Breast epithelium (tissue), 4 donors: ENCODE results near the gene KRTAP5-3. TPM values are rescaled to one million over a fixed set of nuclear protein-coding genes. Genes with fewer than 3 reads are reported as not detected.

Experiments
- DNase-seq, 2 donors: peaks; one replicate each; pipeline ENCODE4 v3.0.0-alpha.2; 2019; ENCODE audit warnings: low spot score in 2 of 2
- H3K27ac ChIP-seq, 2 donors: fragments of 200-600 bp; sonication (generic) in 1 of 2; one replicate each; pipeline ENCODE4 v1.5.1; 2016 to 2019; ENCODE audit warnings: mild to moderate bottlenecking in 1 of 2
- H3K27me3 ChIP-seq, 2 donors: fragments of 200-600 bp; sonication (generic) in 1 of 2; one replicate each; pipeline versions ENCODE4 v1.5.1 to v1.6.0; 2017 to 2019; ENCODE audit warnings: control low read depth in 1 of 2, mild to moderate bottlenecking in 1 of 2
- H3K36me3 ChIP-seq: fragments of 200-600 bp; one replicate; pipeline ENCODE4 v1.5.1; 2019
- H3K4me1 ChIP-seq, 2 donors: fragments of 200-600 bp; sonication (generic); one replicate each; pipeline ENCODE4 v1.5.1; 2016 to 2019; ENCODE audit warnings: control low read depth in 1 of 2
- H3K4me3 ChIP-seq, 3 donors: fragments of 200-600 bp; sonication (generic); 1 replicate in 2 of 3; 2 replicates in 1 of 3; pipeline ENCODE4 v1.5.1; 2016 to 2019; ENCODE audit warnings: mild to moderate bottlenecking in 3 of 3, moderate library complexity in 2 of 3
- H3K9me3 ChIP-seq, 2 donors: fragments of 200-600 bp; sonication (generic) in 1 of 2; one replicate each; pipeline ENCODE4 v1.5.1; 2016 to 2019; ENCODE audit warnings: control low read depth in 1 of 2
- CTCF ChIP-seq, 3 donors: fragments of 450-650 bp; IDR thresholded peaks; one replicate each; pipeline ENCODE4 v1.5.1; 2016 to 2017; ENCODE audit warnings: antibody characterized with exemption in 3 of 3, mild to moderate bottlenecking in 3 of 3, moderate library complexity in 3 of 3
- POLR2A ChIP-seq: fragments of 450-650 bp; IDR thresholded peaks from one replicate; pipeline ENCODE4 v1.6.1; 2016; ENCODE audit warnings: antibody characterized with exemption, mild to moderate bottlenecking, moderate library complexity
- POLR2AphosphoS5 ChIP-seq, 3 donors: sonication (generic); formaldehyde crosslinking; IDR thresholded peaks; one replicate each; pipeline ENCODE4 v1.6.1; 2017; ENCODE audit warnings: antibody characterized with exemption in 3 of 3
- intact Hi-C: fragments of 100-400 bp; cut with DNase I; formaldehyde crosslinking; loops from one replicate; pipeline ENCODE4 v1.15.1; 2023; ENCODE audit warnings: low total_unique reads
- total RNA-seq, 3 donors: library from RNA; depleted of rRNA; stranded (reverse); fragments of >200 nt; gene quantifications; one replicate each; pipeline ENCODE4 v1.1.0, GENCODE V29; 2016

The KRTAP5-3 gene
- total RNA-seq, 3 donors from 2014 or later, result not detected

- TF ChIP-seq CTCF (IDR thresholded peaks at IDR 0.05) (peak in 2 of 3 donors; percentile 23 to 44), POLR2AphosphoS5 (IDR thresholded peaks at IDR 0.05) (no peak)
- H3K9me3 ChIP-seq, result peaks cover 0 to 9% of the 10 kb centered on the region in 2 donors
- H3K27ac ChIP-seq, result peak overlapping the region in 1 of 2 donors; percentile 92
- H3K27me3 ChIP-seq, result peaks cover 0 to 15% of the 10 kb centered on the region in 2 donors
- no peak for DNase-seq
- intact Hi-C loops, result no loop called here
- H3K4me3 ChIP-seq, result peak overlapping the region in 2 of 3 donors; percentile 60 to 77
- no peaks in the 10 kb centered on the region for H3K36me3 ChIP-seq
- peaks cover 0 to 7% of the 10 kb centered on the region in 2 donors for H3K4me1 ChIP-seq
Measured at GRCh38 chr11:1574933-1575242, 33.4 kb downstream of the KRTAP5-3 start.

GRCh38 chr11:1574238-1574932 lies 33.9 kb downstream of the KRTAP5-3 start:
- DNase-seq, result peak in 1 of 2 donors; percentile 36
- TF ChIP-seq CTCF (IDR thresholded peaks at IDR 0.05), result peak in 1 of 3 donors; percentile 89
- TF ChIP-seq POLR2A, result no peak
- intact Hi-C loops, result no loop called here
- Histone ChIP-seq H3K27ac (peak overlapping the region; percentile 75 to 92), H3K27me3 (peaks cover 0 to 15% of the 10 kb centered on the region in 2 donors), H3K4me3 (peak overlapping the region; percentile 1 to 77 (median 60)), H3K9me3 (peaks cover 0 to 9% of the 10 kb centered on the region in 2 donors), H3K36me3 (no peaks in the 10 kb centered on the region), H3K4me1 (peaks cover 0 to 7% of the 10 kb centered on the region in 2 donors)

GRCh38 chr11:1573903-1574237 lies 34.4 kb downstream of the KRTAP5-3 start:
- peak overlapping the region in 2 of 3 donors; percentile 60 to 77 for H3K4me3 ChIP-seq
- intact Hi-C loops, result no loop called here
- no peak for TF ChIP-seq POLR2A
- TF ChIP-seq POLR2AphosphoS5 (IDR thresholded peaks at IDR 0.05), result no peak
- TF ChIP-seq CTCF (IDR thresholded peaks at IDR 0.05), result no peak

GRCh38 chr11:1573077-1573902 lies 35.0 kb downstream of the KRTAP5-3 start:
- H3K4me1 ChIP-seq, result peaks cover 0 to 7% of the 10 kb centered on the region in 2 donors
- H3K27me3 ChIP-seq, result peaks cover 0 to 15% of the 10 kb centered on the region in 2 donors
- no peak for TF ChIP-seq POLR2AphosphoS5 (IDR thresholded peaks at IDR 0.05)
- TF ChIP-seq CTCF (IDR thresholded peaks at IDR 0.05), result no peak
- no peak for TF ChIP-seq POLR2A
- H3K4me3 ChIP-seq, result peak overlapping the region; percentile 40 to 77 (median 60)
- H3K27ac ChIP-seq, result peak overlapping the region; percentile 75 to 92
- H3K9me3 ChIP-seq, result peaks cover 0 to 4% of the 10 kb centered on the region in 2 donors
- intact Hi-C loops, result no loop called here
- peak in 1 of 2 donors; percentile 47 for DNase-seq
- H3K36me3 ChIP-seq, result no peaks in the 10 kb centered on the region

More at GRCh38 chr11:1573903-1574237, 34.4 kb downstream of the KRTAP5-3 start:
- Histone ChIP-seq H3K4me1 (peaks cover 0 to 7% of the 10 kb centered on the region in 2 donors), H3K27me3 (peaks cover 0 to 15% of the 10 kb centered on the region in 2 donors), H3K27ac (peak overlapping the region; percentile 75 to 92), H3K9me3 (peaks cover 0 to 9% of the 10 kb centered on the region in 2 donors), H3K36me3 (no peaks in the 10 kb centered on the region)
- DNase-seq, result peak in 1 of 2 donors; percentile 71
